Measurements from ENCODE around the gene SLC4A3. TPM values are rescaled to one million over a fixed set of nuclear protein-coding genes. Genes with fewer than 3 reads are reported as not detected.

Gene SLC4A3
- polyA plus RNA-seq, 1 of the 3 experiments (the other 2 are of a cell fraction): 12.3 TPM

- 75% methylated on average over 7 of the region's 7 CpGs for WGBS (ENCODE audit: low lambda C conversion rate)
- H3K79me2 ChIP-seq (ENCODE audit: insufficient read depth): no peaks in the 10 kb centered on the region
- POLR2A ChIA-PET: interaction anchor here (1.3 kb wide), 1 partner anchor 9 kb away, joined by 3 read pairs; no protein-coding TSS in a partner anchor
These were observed 14.1 kb downstream of the SLC4A3 start for GRCh38 chr2:219641390-219642068.

GRCh38 chr2:219642069-219642454 is 14.6 kb downstream of the SLC4A3 start:
- no peak overlapping the region for H3K4me2 ChIP-seq
- no peaks in the 10 kb centered on the region for H3K36me3 ChIP-seq (replicated peaks in 1 of 2; ENCODE audit: control insufficient read depth in 1 of 2, insufficient read depth in 2 of 2, low read length in 1 of 2)
- H3K27me3 ChIP-seq (ENCODE audit: insufficient read depth): no peaks in the 10 kb centered on the region; the same call in 1 of the 2 replicates
- peaks cover 13 to 20% of the 10 kb centered on the region in 2 experiments; a peak in 3 of 4 replicates for H3K4me1 ChIP-seq (ENCODE audit: control insufficient read depth in 1 of 2, insufficient read depth in 2 of 2, low read depth in 1 of 2, low read length in 1 of 2)
- peaks cover 10% of the 10 kb centered on the region for H3F3A ChIP-seq (replicated peaks; ENCODE audit: insufficient read depth)
- DNase-seq: no peak
- H3K79me2 ChIP-seq (ENCODE audit: insufficient read depth): no peaks in the 10 kb centered on the region
- H3K27ac ChIP-seq (ENCODE audit: low read depth in 2 of 2, low read length in 1 of 2): no peak overlapping the region
- CTCF ChIA-PET: interaction anchor here (0.6 to 7.3 kb wide), 31 partner anchors 12 to 240 kb away, joined by 3 to 95 read pairs (median 6); partner anchors contain the start of genes CHPF, SLC4A3, STK11IP and TMEM198
- H3K9ac ChIP-seq: no peak overlapping the region
- no peak overlapping the region for H2AFZ ChIP-seq (ENCODE audit: low read depth)
- no peaks in the 10 kb centered on the region for H3K9me2 ChIP-seq
- 82% methylated on average over 8 of the region's 8 CpGs for WGBS (ENCODE audit: low lambda C conversion rate)
- H3K4me3 ChIP-seq (ENCODE audit: low read depth in 2 of 2, low read length in 1 of 2): no peak overlapping the region
- TF ChIP-seq MXI1 (IDR thresholded peaks at IDR 0.05; ENCODE audit: low read depth, low read length) (no peak), CTCF (IDR thresholded peaks at IDR 0.05) (no peak), MEF2A (IDR thresholded peaks at IDR 0.05; ENCODE audit: borderline replicate concordance, low read depth) (no peak), TEAD4 (IDR thresholded peaks at IDR 0.05; ENCODE audit: borderline replicate concordance, insufficient read depth) (no peak), SMC3 (IDR thresholded peaks at IDR 0.05; ENCODE audit: low read depth, low read length) (no peak), RAD21 (IDR thresholded peaks at IDR 0.05; ENCODE audit: low read length) (no peak), FOXM1 (IDR thresholded peaks at IDR 0.05; ENCODE audit: low read depth) (no peak), RXRA (IDR thresholded peaks at IDR 0.05; ENCODE audit: borderline replicate concordance, low read depth) (no peak), TCF12 (IDR thresholded peaks at IDR 0.05) (no peak), NFIC (IDR thresholded peaks at IDR 0.05; ENCODE audit: borderline replicate concordance) (no peak), CHD2 (IDR thresholded peaks at IDR 0.05; ENCODE audit: low read length, partially characterized antibody) (no peak)
- TF ChIP-seq, protein P1, sequence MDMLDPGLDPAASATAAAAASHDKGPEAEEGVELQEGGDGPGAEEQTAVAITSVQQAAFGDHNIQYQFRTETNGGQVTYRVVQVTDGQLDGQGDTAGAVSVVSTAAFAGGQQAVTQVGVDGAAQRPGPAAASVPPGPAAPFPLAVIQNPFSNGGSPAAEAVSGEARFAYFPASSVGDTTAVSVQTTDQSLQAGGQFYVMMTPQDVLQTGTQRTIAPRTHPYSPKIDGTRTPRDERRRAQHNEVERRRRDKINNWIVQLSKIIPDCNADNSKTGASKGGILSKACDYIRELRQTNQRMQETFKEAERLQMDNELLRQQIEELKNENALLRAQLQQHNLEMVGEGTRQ (IDR thresholded peaks at IDR 0.05; ENCODE audit: borderline replicate concordance, low read depth, low read length): no peak
- no peaks in the 10 kb centered on the region for H3K9me3 ChIP-seq
- POLR2A ChIA-PET: interaction anchor here (1.3 kb wide), 1 partner anchor 10 kb away, joined by 3 read pairs; no protein-coding TSS in a partner anchor
- H4K20me1 ChIP-seq (ENCODE audit: insufficient read depth): no peaks in the 10 kb centered on the region

More at GRCh38 chr2:219641390-219642068, 14.1 kb downstream of the SLC4A3 start:
- CTCF ChIA-PET: interaction anchor here (0.6 to 7.3 kb wide), 23 partner anchors 12 to 239 kb away, joined by 3 to 95 read pairs (median 6); partner anchors contain the start of genes SLC4A3 and STK11IP
- peaks cover 10% of the 10 kb centered on the region for H3F3A ChIP-seq (replicated peaks; ENCODE audit: insufficient read depth)
- no peak overlapping the region for H3K4me2 ChIP-seq
- no peak overlapping the region for H3K27ac ChIP-seq (ENCODE audit: low read depth in 2 of 2, low read length in 1 of 2)
- no peak overlapping the region for H2AFZ ChIP-seq (ENCODE audit: low read depth)
- no peaks in the 10 kb centered on the region for H3K27me3 ChIP-seq (ENCODE audit: insufficient read depth)
- H3K9me3 ChIP-seq: no peaks in the 10 kb centered on the region
- no peak overlapping the region for H3K9ac ChIP-seq
- no peak overlapping the region for H3K4me3 ChIP-seq (ENCODE audit: low read depth in 2 of 2, low read length in 1 of 2)
- TF ChIP-seq, protein P1 (IDR thresholded peaks at IDR 0.05; ENCODE audit: borderline replicate concordance, low read depth, low read length): no peak
- TF ChIP-seq SIN3A (IDR thresholded peaks at IDR 0.05; ENCODE audit: borderline replicate concordance, low read depth, low read length): no peak
- TF ChIP-seq MEF2A (IDR thresholded peaks at IDR 0.05; ENCODE audit: borderline replicate concordance, low read depth): no peak
- no peak for TF ChIP-seq FOSL2 (IDR thresholded peaks at IDR 0.05; ENCODE audit: borderline replicate concordance, low read depth)
- TF ChIP-seq FOXJ3 (CRISPR knock-in tag; IDR thresholded peaks at IDR 0.05): no peak
- no peak for TF ChIP-seq EZH2phosphoT487 (IDR thresholded peaks at IDR 0.05; ENCODE audit: borderline replicate concordance, low read depth)
- TF ChIP-seq EP300 (IDR thresholded peaks at IDR 0.05; ENCODE audit: borderline replicate concordance in 1 of 2, low read depth in 1 of 2, low read length in 1 of 2): no peak
- TF ChIP-seq PBX3 (IDR thresholded peaks at IDR 0.05): no peak
- TF ChIP-seq MAX (IDR thresholded peaks at IDR 0.05; ENCODE audit: low read depth): no peak
- TF ChIP-seq RCOR1 (IDR thresholded peaks at IDR 0.05; ENCODE audit: low read length): no peak
- no peak for TF ChIP-seq POLR2AphosphoS5 (IDR thresholded peaks at IDR 0.05; ENCODE audit: low read depth, low read length)
- no peak for TF ChIP-seq JUND (IDR thresholded peaks at IDR 0.05)
- TF ChIP-seq GABPA (IDR thresholded peaks at IDR 0.05; ENCODE audit: low read depth): no peak
- no peak for TF ChIP-seq TEAD4 (IDR thresholded peaks at IDR 0.05; ENCODE audit: borderline replicate concordance, insufficient read depth)
- TF ChIP-seq TAF1 (IDR thresholded peaks at IDR 0.05; ENCODE audit: borderline replicate concordance, low read depth, low read length): no peak
- no peak for TF ChIP-seq GATA2 (CRISPR knock-in tag; IDR thresholded peaks at IDR 0.05)
- no peaks in the 10 kb centered on the region for H3K9me2 ChIP-seq
- no peaks in the 10 kb centered on the region for H3K36me3 ChIP-seq (replicated peaks in 1 of 2; ENCODE audit: control insufficient read depth in 1 of 2, insufficient read depth in 2 of 2, low read length in 1 of 2)
- no peaks in the 10 kb centered on the region for H4K20me1 ChIP-seq (ENCODE audit: insufficient read depth)
- H3K4me1 ChIP-seq (ENCODE audit: control insufficient read depth in 1 of 2, insufficient read depth in 2 of 2, low read depth in 1 of 2, low read length in 1 of 2): peaks cover 13 to 20% of the 10 kb centered on the region in 2 experiments; a peak in 3 of 4 replicates
- DNase-seq: no peak
